Loucy (cell line): ENCODE data around the gene USP4.
"Not testable (repeated sequence)": the region's sequence is repeated elsewhere in the genome, so short reads cannot be mapped to it uniquely, and the experiment has no call there.

ENCODE experiments used
- H2AFZ ChIP-seq: fragments of 200-600 bp; sonication (generic); 2 replicates; pipeline ENCODE4 v1.6.0; 2016; ENCODE audit warnings: antibody characterized with exemption, mild to moderate bottlenecking, low read length, moderate library complexity
- H3F3A ChIP-seq: fragments of 200-600 bp; 2 replicates; pipeline ENCODE4 v1.6.0; 2016; ENCODE audit warnings: antibody characterized with exemption, low read depth, mild to moderate bottlenecking
- H3K27me3 ChIP-seq: fragments of 200-600 bp; sonication (generic); 2 replicates; pipeline ENCODE4 v1.6.1; 2014; ENCODE audit warnings: low read length, mild to moderate bottlenecking; ENCODE audit not compliant: insufficient read depth, poor library complexity, severe bottlenecking
- H3K36me3 ChIP-seq: fragments of 200-600 bp; sonication (generic); 2 replicates; pipeline ENCODE4 v1.6.1; 2016; ENCODE audit warnings: low read length; ENCODE audit not compliant: insufficient read depth
- H3K4me1 ChIP-seq: fragments of 200-600 bp; sonication (generic); 2 replicates; pipeline ENCODE4 v1.5.1; 2014; ENCODE audit warnings: low read length, mild to moderate bottlenecking; ENCODE audit not compliant: insufficient read depth, poor library complexity, severe bottlenecking
- H3K4me2 ChIP-seq: fragments of 200-600 bp; sonication (generic); 2 replicates; pipeline ENCODE4 v1.6.0; 2014; ENCODE audit warnings: antibody characterized with exemption, low read length, low read depth, mild to moderate bottlenecking; ENCODE audit not compliant: poor library complexity, severe bottlenecking
- H3K4me3 ChIP-seq: fragments of 200-600 bp; sonication (generic); 2 replicates; pipeline ENCODE4 v1.5.1; 2014; ENCODE audit warnings: low read length, mild to moderate bottlenecking, mixed read lengths; ENCODE audit not compliant: poor library complexity, severe bottlenecking
- H3K79me2 ChIP-seq: fragments of 200-600 bp; sonication (generic); 2 replicates; pipeline ENCODE4 v1.6.1; 2014; ENCODE audit warnings: low read length; ENCODE audit not compliant: insufficient read depth
- H3K9ac ChIP-seq: fragments of 200-600 bp; sonication (generic); 2 replicates; pipeline ENCODE4 v1.6.0; 2014; ENCODE audit warnings: mild to moderate bottlenecking, low read depth, low read length, moderate library complexity; ENCODE audit not compliant: poor library complexity, severe bottlenecking
- H3K9me2 ChIP-seq: fragments of 200-600 bp; sonication (generic); replicated peaks from 2 replicates; pipeline ENCODE4 v1.6.1; 2016; ENCODE audit warnings: low read depth, low read length, mixed read lengths
- H3K9me3 ChIP-seq: fragments of 200-600 bp; sonication (generic); 2 replicates; pipeline ENCODE4 v1.6.1; 2014; ENCODE audit warnings: mild to moderate bottlenecking, antibody characterized with exemption, low read length, low read depth; ENCODE audit not compliant: insufficient read depth
- H4K20me1 ChIP-seq: fragments of 200-600 bp; sonication (generic); 2 replicates; pipeline ENCODE4 v1.6.0; 2014; ENCODE audit warnings: antibody characterized with exemption, low read length, mild to moderate bottlenecking; ENCODE audit not compliant: insufficient read depth, poor library complexity, severe bottlenecking
- CTCF ChIP-seq: fragments of 200-600 bp; sonication (generic); conservative IDR thresholded peaks from 2 replicates; pipeline ENCODE4 v1.5.1; 2014; ENCODE audit warnings: mild to moderate bottlenecking, antibody characterized with exemption, low read length
- EZH2phosphoT487 ChIP-seq: fragments of 200-600 bp; IDR thresholded peaks from 2 replicates; pipeline ENCODE4 v1.6.1; 2018; ENCODE audit warnings: antibody characterized with exemption, mild to moderate bottlenecking, moderate library complexity, borderline replicate concordance

Gene USP4

GRCh38 chr3:49244581-49245205, 95.2 kb downstream of the USP4 start:
- Histone ChIP-seq H3K27me3 (no peaks in the 10 kb centered on the region), H3K4me3 (no peak overlapping the region), H3F3A (no peaks in the 10 kb centered on the region), H2AFZ (no peak overlapping the region), H3K9me3 (no peaks in the 10 kb centered on the region), H3K9ac (no peak overlapping the region), H3K4me1 (no peaks in the 10 kb centered on the region), H4K20me1 (no peaks in the 10 kb centered on the region), H3K79me2 (no peaks in the 10 kb centered on the region), H3K36me3 (no peaks in the 10 kb centered on the region), H3K4me2 (no peak overlapping the region), H3K9me2 (no peaks in the 10 kb centered on the region)
- TF ChIP-seq EZH2phosphoT487 (no peak), CTCF (peak; percentile 23; the same call in 1 of the 2 replicates)

- not testable (repeated sequence) for H3K4me1 ChIP-seq, H3K4me3 ChIP-seq, H3K9me3 ChIP-seq, H3K79me2 ChIP-seq, H4K20me1 ChIP-seq, H3K27me3 ChIP-seq, H2AFZ ChIP-seq, H3K36me3 ChIP-seq, H3K9me2 ChIP-seq, H3K9ac ChIP-seq, H3F3A ChIP-seq, H3K4me2 ChIP-seq
These were observed 99.8 kb downstream of the USP4 start for GRCh38 chr3:49240091-49240490.

GRCh38 chr3:49238274-49239127, 101.4 kb downstream of the USP4 start:
- no peak overlapping the region for H2AFZ ChIP-seq
- no peak overlapping the region for H3K4me2 ChIP-seq
- H3K9ac ChIP-seq, result no peak overlapping the region
- H3K4me1 ChIP-seq, result no peaks in the 10 kb centered on the region
- H3K9me3 ChIP-seq, result peaks cover 11% of the 10 kb centered on the region; the same call in 1 of the 2 replicates
- H3K27me3 ChIP-seq, result peaks cover 5% of the 10 kb centered on the region
- TF ChIP-seq EZH2phosphoT487 (no peak), CTCF (no peak)
- no peaks in the 10 kb centered on the region for H3K79me2 ChIP-seq
- H3K9me2 ChIP-seq, result no peaks in the 10 kb centered on the region
- H3F3A ChIP-seq, result no peaks in the 10 kb centered on the region
- no peaks in the 10 kb centered on the region for H4K20me1 ChIP-seq
- no peaks in the 10 kb centered on the region for H3K36me3 ChIP-seq
- H3K4me3 ChIP-seq, result no peak overlapping the region
